HG02973 (cell line): ENCODE results near the gene TPR.

Source experiments
- ATAC-seq: cut with Tn5 transposase; IDR thresholded peaks from one replicate; pipeline ENCODE4 v1.9.1; 2021; ENCODE audit warnings: moderate library complexity; ENCODE audit not compliant: unreplicated experiment

TPR gene

GRCh38 chr1:186291271-186291670 lies 83.8 kb downstream of the TPR start:
- ATAC-seq: no peak

GRCh38 chr1:186289943-186290545 lies 85.0 kb downstream of the TPR start:
- no peak for ATAC-seq

GRCh38 chr1:186286615-186287315 lies 88.3 kb downstream of the TPR start:
- no peak for ATAC-seq

- peak; percentile 75 for ATAC-seq
These were observed 91.7 kb downstream of the TPR start for GRCh38 chr1:186283374-186283773.

GRCh38 chr1:186282466-186282865 lies 92.6 kb downstream of the TPR start:
- ATAC-seq: peak; percentile 9

- no peak for ATAC-seq
These were observed 99.2 kb downstream of the TPR start for GRCh38 chr1:186275822-186276221.

- ATAC-seq: no peak
These were observed 102.6 kb downstream of the TPR start for GRCh38 chr1:186272486-186272885.

GRCh38 chr1:186271032-186271431 lies 104.0 kb downstream of the TPR start:
- no peak for ATAC-seq
